ENCODE data around the gene MTG2.

GRCh38 chr20:62206388-62206775 lies 23.6 kb downstream of the MTG2 start:
- no peak for TF ChIP-seq POLR2AphosphoS5 (IDR thresholded peaks at IDR 0.05)
- no peak for TF ChIP-seq CTCF (IDR thresholded peaks at IDR 0.05)
- no peak for TF ChIP-seq POLR2A (IDR thresholded peaks at IDR 0.05)
